Duodenal mucosa (tissue), 2 donors: ENCODE results near the gene ROS1.

ENCODE experiments used
- H3K27ac ChIP-seq: one replicate; pipeline ENCODE4 v1.7.0; 2013; ENCODE audit warnings: low read depth, low read length
- H3K27me3 ChIP-seq, 2 donors: one replicate each; pipeline ENCODE4 v1.7.0; 2013; ENCODE audit warnings: low read length in 2 of 2, control low read depth in 1 of 2; ENCODE audit not compliant: insufficient read depth in 2 of 2, control insufficient read depth in 1 of 2
- H3K36me3 ChIP-seq, 2 donors: one replicate each; pipeline ENCODE4 v1.7.0; 2013; ENCODE audit warnings: low read length in 2 of 2, control low read depth in 1 of 2; ENCODE audit not compliant: insufficient read depth in 2 of 2, control insufficient read depth in 1 of 2
- H3K4me1 ChIP-seq, 2 donors: one replicate each; pipeline ENCODE4 v1.7.0; 2013; ENCODE audit warnings: low read length in 2 of 2, control low read depth in 1 of 2; ENCODE audit not compliant: insufficient read depth in 2 of 2, control insufficient read depth in 1 of 2
- H3K4me3 ChIP-seq, 2 donors: one replicate each; pipeline ENCODE4 v1.7.0; 2013; ENCODE audit warnings: low read length in 2 of 2, low read depth in 1 of 2
- H3K9ac ChIP-seq, 2 donors: one replicate each; pipeline ENCODE4 v1.7.0; 2013; ENCODE audit warnings: low read length in 2 of 2, low read depth in 1 of 2
- H3K9me3 ChIP-seq, 2 donors: one replicate each; pipeline ENCODE4 v1.7.0; 2013; ENCODE audit warnings: low read length in 2 of 2, control low read depth in 1 of 2; ENCODE audit not compliant: control insufficient read depth in 1 of 2

The ROS1 gene

DNA sequence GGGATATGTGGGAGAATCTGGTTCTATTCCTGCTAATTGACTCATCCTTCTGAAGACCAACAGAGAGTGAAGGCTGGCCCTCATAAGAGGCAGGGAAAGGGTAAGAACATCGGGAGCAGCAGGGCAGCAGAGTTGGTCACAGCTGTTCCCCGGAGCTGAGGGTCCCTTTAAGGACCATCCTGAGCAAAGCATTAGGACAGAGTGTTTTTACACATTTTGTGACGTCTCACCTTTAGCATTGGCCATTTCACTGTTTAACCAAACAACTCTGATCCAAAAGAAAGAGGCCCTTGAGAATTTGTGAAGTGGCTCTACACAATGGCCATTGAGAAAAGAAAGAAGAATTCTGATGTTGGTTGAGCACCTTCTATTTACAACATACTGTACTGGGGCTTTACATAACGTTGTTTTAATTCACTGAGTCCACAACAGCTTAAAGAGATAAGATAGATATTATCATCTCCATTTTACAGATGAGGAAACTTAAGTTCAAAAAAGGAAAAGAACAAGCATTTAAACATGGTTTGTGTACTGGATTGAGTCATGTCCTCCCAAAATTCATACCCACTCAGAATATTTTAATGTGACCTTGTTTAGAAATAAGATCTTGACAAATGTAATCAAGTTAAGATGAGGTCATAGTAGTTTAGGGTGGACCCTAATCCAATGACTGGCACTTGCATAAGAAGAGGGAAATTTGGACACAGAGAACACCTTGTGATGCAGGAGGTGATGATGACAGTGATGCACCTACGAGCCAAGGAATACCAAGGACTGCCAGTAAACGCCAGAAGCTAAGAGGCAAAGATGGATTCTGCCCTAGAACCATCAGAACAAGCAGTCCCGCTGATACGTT, 98.4 kb downstream of the ROS1 start:
- H3K9ac ChIP-seq = no peak overlapping the region
- H3K4me1 ChIP-seq = no peaks in the 10 kb centered on the region
- no peak overlapping the region for H3K27ac ChIP-seq
- no peak overlapping the region for H3K4me3 ChIP-seq
- no peaks in the 10 kb centered on the region for H3K9me3 ChIP-seq
- no peaks in the 10 kb centered on the region for H3K36me3 ChIP-seq
- H3K27me3 ChIP-seq = no peaks in the 10 kb centered on the region

DNA sequence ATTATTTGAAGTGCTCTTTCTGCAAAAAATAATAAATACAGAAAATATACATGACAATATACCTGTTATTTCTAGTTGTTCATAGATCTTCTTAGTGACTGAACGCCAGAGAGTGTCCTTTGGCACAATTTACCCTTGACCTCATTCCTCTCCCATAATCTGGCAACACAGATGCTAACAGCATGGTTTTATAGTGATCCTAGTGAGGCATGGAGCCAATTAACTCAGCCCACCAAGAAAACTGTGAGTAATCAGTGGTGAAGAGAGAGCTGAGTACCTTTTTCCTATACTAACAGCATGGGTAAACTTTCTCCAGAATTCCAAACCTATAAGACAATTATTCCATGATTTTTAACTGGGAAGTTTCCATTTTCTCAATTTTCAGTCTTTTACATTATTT, 99.3 kb downstream of the ROS1 start:
- Histone ChIP-seq H3K4me1 (no peaks in the 10 kb centered on the region), H3K27me3 (no peaks in the 10 kb centered on the region), H3K4me3 (no peak overlapping the region), H3K9me3 (no peaks in the 10 kb centered on the region), H3K9ac (no peak overlapping the region), H3K27ac (no peak overlapping the region), H3K36me3 (no peaks in the 10 kb centered on the region)

DNA sequence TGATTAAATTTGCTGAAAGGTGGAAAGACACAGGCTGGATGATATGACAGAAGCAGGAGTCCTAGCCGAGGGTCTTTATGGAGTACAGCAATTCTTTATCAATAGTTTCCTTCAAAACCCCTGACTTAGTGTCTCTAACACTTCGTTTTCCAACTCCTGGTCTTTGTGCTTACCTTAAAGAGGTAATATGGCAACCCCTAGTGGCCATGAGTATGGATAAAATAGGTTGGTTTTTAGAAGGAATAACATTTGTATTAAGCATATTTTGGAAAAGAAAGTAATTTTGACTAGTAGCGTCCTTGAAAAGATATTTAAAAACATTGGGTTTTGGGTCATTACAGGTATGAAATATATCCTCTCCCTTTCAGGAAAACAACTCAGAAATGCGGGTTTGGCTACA, 108.5 kb downstream of the ROS1 start:
- H3K9ac ChIP-seq = no peak overlapping the region
- H3K27me3 ChIP-seq = no peaks in the 10 kb centered on the region
- no peaks in the 10 kb centered on the region for H3K4me1 ChIP-seq
- no peaks in the 10 kb centered on the region for H3K36me3 ChIP-seq
- no peak overlapping the region for H3K4me3 ChIP-seq
- H3K9me3 ChIP-seq = no peaks in the 10 kb centered on the region
- H3K27ac ChIP-seq = no peak overlapping the region

DNA sequence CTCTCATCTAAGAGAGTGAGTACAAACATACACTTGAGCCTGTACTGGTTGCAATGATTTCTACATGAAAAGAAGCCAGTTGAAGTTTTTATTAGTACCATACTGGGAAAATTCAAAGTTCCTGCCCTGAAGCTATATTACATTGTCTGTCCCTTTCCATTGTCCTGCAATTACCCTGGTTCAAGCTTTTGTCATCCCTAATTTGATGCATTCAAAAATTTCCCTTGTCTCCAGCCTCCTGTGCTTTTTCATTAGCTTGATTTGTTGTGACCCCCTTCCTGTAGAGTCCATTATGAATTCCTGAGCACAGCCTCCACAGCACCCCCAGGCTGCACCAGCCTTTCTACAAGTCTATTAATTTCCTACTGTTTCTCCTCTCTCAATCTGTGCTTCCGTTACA, 114.0 kb downstream of the ROS1 start:
- no peaks in the 10 kb centered on the region for H3K9me3 ChIP-seq
- no peak overlapping the region for H3K9ac ChIP-seq
- H3K4me1 ChIP-seq = no peaks in the 10 kb centered on the region
- no peak overlapping the region for H3K27ac ChIP-seq
- H3K4me3 ChIP-seq = no peak overlapping the region
- H3K36me3 ChIP-seq = no peaks in the 10 kb centered on the region
- no peaks in the 10 kb centered on the region for H3K27me3 ChIP-seq

DNA sequence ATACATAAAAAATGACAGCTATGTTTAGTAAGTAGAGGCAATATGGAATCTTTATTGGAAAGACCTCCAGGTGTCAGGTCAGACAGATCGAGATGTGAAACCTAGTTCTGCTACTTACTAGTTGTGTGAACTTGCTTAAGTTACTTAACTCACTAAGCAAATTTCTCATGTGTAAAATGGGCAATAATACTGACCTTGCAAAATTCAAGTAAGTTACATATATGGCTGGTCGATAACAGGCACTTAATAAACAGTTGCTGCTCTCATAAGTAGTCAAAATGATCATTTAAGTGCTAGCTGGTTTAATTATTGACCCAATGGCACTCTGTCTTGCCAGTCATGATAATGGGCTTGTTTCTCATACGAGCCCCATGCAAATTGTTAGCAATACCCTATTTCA, 114.4 kb downstream of the ROS1 start:
- H3K9me3 ChIP-seq = no peaks in the 10 kb centered on the region
- H3K9ac ChIP-seq = no peak overlapping the region
- no peak overlapping the region for H3K27ac ChIP-seq
- H3K27me3 ChIP-seq = no peaks in the 10 kb centered on the region
- H3K4me3 ChIP-seq = no peak overlapping the region
- no peaks in the 10 kb centered on the region for H3K4me1 ChIP-seq
- no peaks in the 10 kb centered on the region for H3K36me3 ChIP-seq

DNA sequence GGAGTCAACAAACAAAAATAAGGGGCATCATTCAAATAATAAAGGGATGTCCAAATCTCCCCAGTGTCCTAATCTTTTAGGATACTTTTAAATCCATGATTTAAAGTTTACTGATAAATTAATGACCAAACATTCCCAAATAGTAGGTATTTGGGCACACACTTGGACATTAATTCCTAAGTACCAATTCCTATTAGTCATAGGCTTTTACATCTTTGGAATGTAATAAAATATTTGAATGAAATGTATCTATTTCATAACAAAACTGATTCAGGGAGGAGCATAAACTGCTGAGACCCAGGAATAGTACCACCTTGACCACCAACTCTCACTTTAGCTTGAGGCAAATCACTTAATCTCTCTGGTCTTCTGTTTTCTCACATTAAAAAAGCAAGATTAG, 116.1 kb downstream of the ROS1 start:
- H3K9me3 ChIP-seq = no peaks in the 10 kb centered on the region
- no peak overlapping the region for H3K27ac ChIP-seq
- H3K27me3 ChIP-seq = no peaks in the 10 kb centered on the region
- H3K9ac ChIP-seq = no peak overlapping the region
- no peak overlapping the region for H3K4me3 ChIP-seq
- no peaks in the 10 kb centered on the region for H3K4me1 ChIP-seq
- H3K36me3 ChIP-seq = no peaks in the 10 kb centered on the region

DNA sequence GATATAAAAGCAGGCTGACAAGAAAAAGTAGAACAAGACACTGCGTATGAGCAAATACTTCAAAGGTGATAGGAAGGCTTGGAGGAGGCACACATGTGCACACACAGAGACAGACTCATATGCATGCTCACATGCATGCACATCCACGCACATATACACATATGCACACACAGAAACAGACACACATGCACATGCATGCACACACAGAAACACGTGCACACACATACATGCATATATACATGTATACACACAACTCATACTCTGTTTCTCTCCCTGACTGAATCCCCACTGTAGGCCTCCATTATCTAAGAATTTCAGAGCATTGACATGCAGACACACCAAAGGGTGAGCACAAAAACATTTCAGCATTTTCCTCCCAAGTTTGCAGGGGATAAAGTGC, 116.7 kb downstream of the ROS1 start:
- Histone ChIP-seq H3K4me3 (no peak overlapping the region), H3K9ac (no peak overlapping the region), H3K27ac (no peak overlapping the region), H3K36me3 (no peaks in the 10 kb centered on the region), H3K27me3 (no peaks in the 10 kb centered on the region), H3K4me1 (no peaks in the 10 kb centered on the region), H3K9me3 (no peaks in the 10 kb centered on the region)

DNA sequence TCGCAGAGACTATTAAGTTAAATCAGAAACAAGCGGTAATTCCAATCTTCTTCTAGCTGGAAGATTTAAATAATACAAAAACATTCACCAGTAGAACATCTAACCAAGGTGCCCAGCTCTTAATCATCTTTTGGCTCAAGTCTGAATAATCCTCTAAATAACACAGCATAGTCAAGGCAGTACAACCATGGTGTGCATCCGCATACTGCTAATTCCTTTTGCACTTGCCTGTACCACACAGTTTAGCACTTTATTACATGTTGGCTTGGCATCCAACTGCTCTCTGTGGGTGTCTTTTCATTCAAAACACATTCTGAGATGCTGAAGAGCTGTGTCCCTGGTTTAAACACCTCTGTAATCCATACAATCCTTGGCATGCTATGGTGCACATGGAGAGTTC, 118.1 kb downstream of the ROS1 start:
- no peaks in the 10 kb centered on the region for H3K9me3 ChIP-seq
- no peaks in the 10 kb centered on the region for H3K27me3 ChIP-seq
- H3K36me3 ChIP-seq = no peaks in the 10 kb centered on the region
- H3K4me3 ChIP-seq = no peak overlapping the region
- H3K27ac ChIP-seq = no peak overlapping the region
- H3K9ac ChIP-seq = no peak overlapping the region
- no peaks in the 10 kb centered on the region for H3K4me1 ChIP-seq

DNA sequence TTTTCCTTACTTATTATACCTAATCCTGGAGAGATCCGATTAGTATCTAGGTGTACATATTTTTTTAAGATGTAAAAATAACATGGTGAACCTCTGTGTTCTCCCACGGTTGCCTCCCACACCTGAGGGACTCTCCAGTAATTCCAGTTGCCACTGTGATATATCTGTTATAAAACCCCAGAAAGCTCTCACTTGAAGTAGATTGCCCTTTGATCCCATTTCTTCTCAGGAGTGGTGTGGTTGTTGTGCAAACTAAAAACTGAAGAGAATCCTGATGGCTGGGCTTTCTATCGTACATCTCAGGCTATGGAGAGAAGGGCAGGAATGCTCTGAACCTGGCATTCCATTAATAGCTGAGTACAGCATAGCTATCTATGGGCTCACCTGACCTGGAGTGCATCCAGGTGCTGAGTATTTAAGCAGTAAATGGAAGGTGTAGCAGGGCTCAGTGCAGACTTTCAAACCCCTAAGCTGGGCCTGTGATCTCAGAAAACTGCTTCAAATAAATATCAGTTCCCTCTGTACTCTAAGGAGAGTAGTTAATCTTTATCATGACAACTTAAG, 119.4 kb downstream of the ROS1 start:
- Histone ChIP-seq H3K36me3 (no peaks in the 10 kb centered on the region), H3K27ac (no peak overlapping the region), H3K9ac (no peak overlapping the region), H3K4me1 (no peaks in the 10 kb centered on the region), H3K27me3 (no peaks in the 10 kb centered on the region), H3K9me3 (no peaks in the 10 kb centered on the region), H3K4me3 (no peak overlapping the region)

DNA sequence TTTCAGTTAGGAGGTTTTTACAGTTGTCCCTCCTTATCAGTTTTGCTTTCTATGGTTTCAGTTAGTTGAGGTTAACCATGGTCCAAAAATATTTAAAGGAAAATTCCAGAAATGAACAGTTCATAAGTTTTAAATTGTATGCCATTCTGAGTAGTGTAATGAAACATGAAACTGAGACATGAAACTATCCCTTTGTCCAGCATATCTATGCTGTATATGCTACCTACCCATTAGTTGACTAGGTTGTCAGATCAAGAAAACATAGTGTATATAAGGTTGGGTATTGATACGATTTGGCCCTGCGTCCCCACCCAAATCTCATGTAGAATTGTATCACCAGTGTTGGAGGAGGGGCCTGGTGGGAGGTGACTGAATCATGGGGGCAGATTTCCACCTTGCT, 121.3 kb downstream of the ROS1 start:
- Histone ChIP-seq H3K9me3 (no peaks in the 10 kb centered on the region), H3K27me3 (no peaks in the 10 kb centered on the region)

More for the DNA sequence above, 121.3 kb downstream of the ROS1 start:
- Histone ChIP-seq H3K27ac (no peak overlapping the region), H3K4me1 (no peaks in the 10 kb centered on the region), H3K4me3 (no peak overlapping the region), H3K36me3 (no peaks in the 10 kb centered on the region), H3K9ac (no peak overlapping the region)
